ENCODE measurements around the gene TMEM202. TPM values are rescaled to one million over a fixed set of nuclear protein-coding genes. Genes with fewer than 3 reads are reported as not detected.
"Not testable (repeated sequence)": the region's sequence is repeated elsewhere in the genome, so short reads cannot be mapped to it uniquely, and the experiment has no call there.

TMEM202 gene
- total RNA-seq, 1 donor from 2014 or later, result not detected

DNA sequence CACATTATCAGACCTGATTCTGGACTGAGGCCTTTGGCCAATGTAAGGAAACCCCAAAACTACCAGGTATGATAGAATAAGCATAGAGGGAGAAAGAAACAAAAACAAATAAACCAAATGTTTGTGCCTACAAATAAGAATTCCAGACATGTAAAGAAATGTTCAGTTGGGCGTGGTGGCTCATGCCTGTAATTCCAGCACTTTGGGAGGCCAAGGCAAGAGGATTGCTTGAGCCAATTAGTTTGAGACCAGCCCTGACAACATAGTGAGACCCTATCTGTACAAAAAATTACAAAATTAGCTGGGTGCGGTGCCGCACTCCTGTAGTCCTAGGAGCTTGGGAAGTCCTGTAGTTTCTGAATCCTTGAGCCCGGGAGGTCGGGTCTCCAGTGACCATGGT lies 13.0 kb downstream of the TMEM202 start:
- no peak for DNase-seq (ENCODE audit: extremely low spot score in 2 of 2)
- no peak for TF ChIP-seq POLR2A (IDR thresholded peaks at IDR 0.05)
- TF ChIP-seq, protein P1, sequence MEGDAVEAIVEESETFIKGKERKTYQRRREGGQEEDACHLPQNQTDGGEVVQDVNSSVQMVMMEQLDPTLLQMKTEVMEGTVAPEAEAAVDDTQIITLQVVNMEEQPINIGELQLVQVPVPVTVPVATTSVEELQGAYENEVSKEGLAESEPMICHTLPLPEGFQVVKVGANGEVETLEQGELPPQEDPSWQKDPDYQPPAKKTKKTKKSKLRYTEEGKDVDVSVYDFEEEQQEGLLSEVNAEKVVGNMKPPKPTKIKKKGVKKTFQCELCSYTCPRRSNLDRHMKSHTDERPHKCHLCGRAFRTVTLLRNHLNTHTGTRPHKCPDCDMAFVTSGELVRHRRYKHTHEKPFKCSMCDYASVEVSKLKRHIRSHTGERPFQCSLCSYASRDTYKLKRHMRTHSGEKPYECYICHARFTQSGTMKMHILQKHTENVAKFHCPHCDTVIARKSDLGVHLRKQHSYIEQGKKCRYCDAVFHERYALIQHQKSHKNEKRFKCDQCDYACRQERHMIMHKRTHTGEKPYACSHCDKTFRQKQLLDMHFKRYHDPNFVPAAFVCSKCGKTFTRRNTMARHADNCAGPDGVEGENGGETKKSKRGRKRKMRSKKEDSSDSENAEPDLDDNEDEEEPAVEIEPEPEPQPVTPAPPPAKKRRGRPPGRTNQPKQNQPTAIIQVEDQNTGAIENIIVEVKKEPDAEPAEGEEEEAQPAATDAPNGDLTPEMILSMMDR (IDR thresholded peaks at IDR 0.05), result no peak
- no peak for TF ChIP-seq POLR2AphosphoS5 (IDR thresholded peaks at IDR 0.05; ENCODE audit: insufficient read depth in 1 of 2, low read depth in 1 of 2)
- Histone ChIP-seq H3K27me3 (no peaks in the 10 kb centered on the region), H3K4me3 (no peak overlapping the region), H3K27ac (no peak overlapping the region), H3K36me3 (no peaks in the 10 kb centered on the region), H3K9me3 (no peaks in the 10 kb centered on the region), H3K4me1 (no peaks in the 10 kb centered on the region)
- intact Hi-C loops (cut with DNase I), result no loop called here

- no peak for DNase-seq (ENCODE audit: extremely low spot score in 2 of 2)
- TF ChIP-seq POLR2AphosphoS5 (IDR thresholded peaks at IDR 0.05; ENCODE audit: insufficient read depth in 1 of 2, low read depth in 1 of 2) (no peak), POLR2A (IDR thresholded peaks at IDR 0.05) (no peak)
- TF ChIP-seq, protein P1 (IDR thresholded peaks at IDR 0.05), result no peak
- no peaks in the 10 kb centered on the region for H3K36me3 ChIP-seq
These were observed 13.4 kb downstream of the TMEM202 start for GRCh38 chr15:72411544-72411943.

GRCh38 chr15:72413337-72413736 lies 15.2 kb downstream of the TMEM202 start:
- H3K27me3 ChIP-seq; H3K4me1 ChIP-seq; H3K9me3 ChIP-seq; DNase-seq (ENCODE audit: extremely low spot score in 2 of 2); intact Hi-C loops (cut with DNase I); H3K4me3 ChIP-seq; H3K36me3 ChIP-seq; H3K27ac ChIP-seq: not testable (repeated sequence)

More at GRCh38 chr15:72411544-72411943, 13.4 kb downstream of the TMEM202 start:
- intact Hi-C loops (cut with DNase I), result no loop called here
- H3K4me3 ChIP-seq, result no peak overlapping the region
- no peak overlapping the region for H3K27ac ChIP-seq
- no peaks in the 10 kb centered on the region for H3K4me1 ChIP-seq
- H3K9me3 ChIP-seq, result no peaks in the 10 kb centered on the region
- H3K27me3 ChIP-seq, result no peaks in the 10 kb centered on the region

GRCh38 chr15:72415304-72415703 lies 17.2 kb downstream of the TMEM202 start:
- intact Hi-C loops (cut with DNase I), result no loop called here
- H3K4me1 ChIP-seq, result no peaks in the 10 kb centered on the region
- no peak for TF ChIP-seq POLR2AphosphoS5 (IDR thresholded peaks at IDR 0.05; ENCODE audit: insufficient read depth in 1 of 2, low read depth in 1 of 2)
- no peak for TF ChIP-seq POLR2A (IDR thresholded peaks at IDR 0.05)
- TF ChIP-seq, protein P1 (IDR thresholded peaks at IDR 0.05), result no peak
- H3K36me3 ChIP-seq, result no peaks in the 10 kb centered on the region
- no peak overlapping the region for H3K4me3 ChIP-seq
- no peaks in the 10 kb centered on the region for H3K9me3 ChIP-seq
- H3K27ac ChIP-seq, result no peak overlapping the region
- DNase-seq (ENCODE audit: extremely low spot score in 2 of 2), result no peak
- H3K27me3 ChIP-seq, result no peaks in the 10 kb centered on the region

GRCh38 chr15:72419768-72420167 lies 21.7 kb downstream of the TMEM202 start:
- H3K4me3 ChIP-seq; H3K27me3 ChIP-seq; H3K9me3 ChIP-seq; H3K27ac ChIP-seq; H3K4me1 ChIP-seq; DNase-seq (ENCODE audit: extremely low spot score in 2 of 2); H3K36me3 ChIP-seq; intact Hi-C loops (cut with DNase I): not testable (repeated sequence)

GRCh38 chr15:72420576-72420975 lies 22.5 kb downstream of the TMEM202 start:
- TF ChIP-seq, protein P1 (IDR thresholded peaks at IDR 0.05), result no peak
- TF ChIP-seq POLR2AphosphoS5 (IDR thresholded peaks at IDR 0.05; ENCODE audit: insufficient read depth in 1 of 2, low read depth in 1 of 2) (no peak), POLR2A (IDR thresholded peaks at IDR 0.05) (no peak)
- Histone ChIP-seq H3K4me1 (no peaks in the 10 kb centered on the region), H3K9me3 (no peaks in the 10 kb centered on the region), H3K27ac (no peak overlapping the region), H3K4me3 (no peak overlapping the region), H3K27me3 (no peaks in the 10 kb centered on the region), H3K36me3 (no peaks in the 10 kb centered on the region)
- intact Hi-C loops (cut with DNase I), result no loop called here
- DNase-seq (ENCODE audit: extremely low spot score in 2 of 2), result no peak
